Right lobe of liver (tissue), 6 donors: ENCODE measurements around the gene ERC1. TPM values are rescaled to one million over a fixed set of nuclear protein-coding genes. Genes with fewer than 3 reads are reported as not detected.

Source experiments
- ATAC-seq, 4 donors: fragments of 200-7000 bp; cut with Tn5 transposase; one replicate each; pipeline ENCODE4 v1.9.1; 2020; ENCODE audit warnings: mild to moderate bottlenecking in 4 of 4, moderate library complexity in 4 of 4
- DNase-seq, 3 donors: peaks; one replicate each; pipeline ENCODE4 v3.0.0-alpha.2; 2020
- H3K27ac ChIP-seq, 3 donors: fragments of 200-600 bp; one replicate each; pipeline ENCODE4 v1.8.0; 2022
- H3K27me3 ChIP-seq, 2 donors: fragments of 200-600 bp; one replicate each; pipeline ENCODE4 v1.8.0; 2022
- H3K36me3 ChIP-seq, 4 donors: fragments of 200-600 bp; sonication (generic) in 1 of 4; one replicate each; pipeline versions ENCODE4 v1.5.1 to v1.8.0; 2017 to 2022; ENCODE audit warnings: control low read depth in 1 of 4
- H3K4me1 ChIP-seq, 4 donors: fragments of 200-600 bp; sonication (generic) in 1 of 4; one replicate each; pipeline versions ENCODE4 v1.5.1 to v1.8.0; 2017 to 2022; ENCODE audit warnings: control low read depth in 1 of 4
- H3K4me3 ChIP-seq, 3 donors: fragments of 200-600 bp; one replicate each; pipeline ENCODE4 v1.8.0; 2022
- H3K9me3 ChIP-seq, 4 donors: fragments of 200-600 bp; sonication (generic) in 1 of 4; one replicate each; pipeline versions ENCODE4 v1.5.1 to v1.8.0; 2017 to 2022; ENCODE audit warnings: control low read depth in 1 of 4
- POLR2A ChIP-seq: fragments of 450-650 bp; IDR thresholded peaks from one replicate; pipeline ENCODE4 v1.6.1; 2017; ENCODE audit warnings: antibody characterized with exemption, mild to moderate bottlenecking
- WGBS: methylation state at CpG from one replicate; pipeline ENCODE4 v1.1.6; 2018; ENCODE audit warnings: low coverage, low lambda C conversion rate; ENCODE audit not compliant: insufficient coverage; ENCODE audit errors: missing lambda C conversion rate; 5-methylcytosine and 5-hydroxymethylcytosine counted together
- intact Hi-C, 2 donors: fragments of 100-400 bp; cut with DNase I; formaldehyde crosslinking; loops; one replicate each; pipeline versions ENCODE4 v1.11.2 to v1.14.1; 2022
- total RNA-seq, 6 experiments: library from RNA; depleted of rRNA in 2 of 6; stranded (reverse); fragments of >200 nt in 2 of 6; fragmentation: NEBNext Ultra II Directional in 3 of 6; extraction: Animal tissue kit (Norgen Biotek cat#: 25700) in 3 of 6; gene quantifications; one replicate each; pipeline versions ENCODE4 v1.1.0 to v1.2.4, GENCODE V29; 2016 to 2023
- TF ChIP-seq, protein P1 (sequence below), 4 donors: fragments of 200-600 bp in 3 of 4; fragments of 450-650 bp in 1 of 4; IDR thresholded peaks; one replicate each; pipeline versions ENCODE4 v1.5.1 to v1.8.0; 2016 to 2022; ENCODE audit warnings: antibody characterized with exemption in 4 of 4, mild to moderate bottlenecking in 2 of 4
- donor health status: DM: no; HTN: yes; CAD: no.
- donor health status: DM: no; HTN: no; CAD: no.
- donor health status: DM: no; HTN: no; CAD: no.
- donor health status: DM: no; HTN: yes; CAD: no.
- donor health status: DM: no; HTN: yes; CAD: no.

Gene ERC1
- total RNA-seq, 6 experiments from 2014 or later, result 24.8 to 30.8 (median 28.6) TPM

GRCh38 chr12:1213205-1213604 is 222.2 kb downstream of the ERC1 start:
- Histone ChIP-seq H3K4me3 (no peak overlapping the region), H3K9me3 (no peaks in the 10 kb centered on the region), H3K4me1 (peaks cover 0 to 9% (median 4%) of the 10 kb centered on the region in 4 donors), H3K27ac (no peak overlapping the region), H3K36me3 (no peaks in the 10 kb centered on the region), H3K27me3 (no peaks in the 10 kb centered on the region)
- 74% methylated on average over 6 of the region's 6 CpGs for WGBS
- ATAC-seq (no peak), DNase-seq (no peak)
- intact Hi-C loops, result no loop called here
- TF ChIP-seq, protein P1, sequence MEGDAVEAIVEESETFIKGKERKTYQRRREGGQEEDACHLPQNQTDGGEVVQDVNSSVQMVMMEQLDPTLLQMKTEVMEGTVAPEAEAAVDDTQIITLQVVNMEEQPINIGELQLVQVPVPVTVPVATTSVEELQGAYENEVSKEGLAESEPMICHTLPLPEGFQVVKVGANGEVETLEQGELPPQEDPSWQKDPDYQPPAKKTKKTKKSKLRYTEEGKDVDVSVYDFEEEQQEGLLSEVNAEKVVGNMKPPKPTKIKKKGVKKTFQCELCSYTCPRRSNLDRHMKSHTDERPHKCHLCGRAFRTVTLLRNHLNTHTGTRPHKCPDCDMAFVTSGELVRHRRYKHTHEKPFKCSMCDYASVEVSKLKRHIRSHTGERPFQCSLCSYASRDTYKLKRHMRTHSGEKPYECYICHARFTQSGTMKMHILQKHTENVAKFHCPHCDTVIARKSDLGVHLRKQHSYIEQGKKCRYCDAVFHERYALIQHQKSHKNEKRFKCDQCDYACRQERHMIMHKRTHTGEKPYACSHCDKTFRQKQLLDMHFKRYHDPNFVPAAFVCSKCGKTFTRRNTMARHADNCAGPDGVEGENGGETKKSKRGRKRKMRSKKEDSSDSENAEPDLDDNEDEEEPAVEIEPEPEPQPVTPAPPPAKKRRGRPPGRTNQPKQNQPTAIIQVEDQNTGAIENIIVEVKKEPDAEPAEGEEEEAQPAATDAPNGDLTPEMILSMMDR (IDR thresholded peaks at IDR 0.05), result no peak
- TF ChIP-seq POLR2A, result no peak

DNA sequence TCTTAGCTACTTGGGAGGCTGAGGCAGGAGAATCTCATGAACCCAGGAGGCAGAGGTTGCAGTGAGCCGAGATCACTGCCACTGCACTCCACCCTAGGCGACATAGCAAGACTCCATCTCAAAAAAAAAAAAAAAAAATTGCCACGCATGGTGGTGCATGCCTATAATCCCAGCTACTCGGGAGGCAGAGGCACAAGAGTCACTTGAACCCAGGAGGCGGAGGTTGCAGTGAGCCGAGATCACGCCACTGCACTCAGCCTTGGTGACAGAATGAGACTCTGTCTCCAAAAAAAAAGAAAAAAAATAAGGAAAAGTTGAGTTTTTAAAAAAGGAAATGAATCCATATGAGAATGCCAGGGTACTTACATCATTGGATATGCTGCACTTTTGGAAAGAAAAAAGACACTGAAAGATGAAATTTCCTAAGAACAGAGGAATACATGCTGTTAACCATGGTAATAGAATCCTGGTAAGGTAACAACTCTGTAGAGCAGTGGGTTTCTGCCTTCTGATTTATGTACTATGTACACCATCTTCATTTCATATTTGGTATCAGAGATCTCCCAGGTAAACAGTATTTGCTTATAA is 222.7 kb downstream of the ERC1 start:
- no peak for ATAC-seq
- Histone ChIP-seq H3K4me3 (no peak overlapping the region), H3K4me1 (peaks cover 0 to 9% (median 4%) of the 10 kb centered on the region in 4 donors), H3K27me3 (no peaks in the 10 kb centered on the region), H3K27ac (no peak overlapping the region), H3K36me3 (no peaks in the 10 kb centered on the region), H3K9me3 (no peaks in the 10 kb centered on the region)
- intact Hi-C loops, result no loop called here
- no peak for DNase-seq
- WGBS, result 100% methylated on average over 4 of the region's 7 CpGs
- no peak for TF ChIP-seq POLR2A
- TF ChIP-seq, protein P1 (IDR thresholded peaks at IDR 0.05), result no peak

DNA sequence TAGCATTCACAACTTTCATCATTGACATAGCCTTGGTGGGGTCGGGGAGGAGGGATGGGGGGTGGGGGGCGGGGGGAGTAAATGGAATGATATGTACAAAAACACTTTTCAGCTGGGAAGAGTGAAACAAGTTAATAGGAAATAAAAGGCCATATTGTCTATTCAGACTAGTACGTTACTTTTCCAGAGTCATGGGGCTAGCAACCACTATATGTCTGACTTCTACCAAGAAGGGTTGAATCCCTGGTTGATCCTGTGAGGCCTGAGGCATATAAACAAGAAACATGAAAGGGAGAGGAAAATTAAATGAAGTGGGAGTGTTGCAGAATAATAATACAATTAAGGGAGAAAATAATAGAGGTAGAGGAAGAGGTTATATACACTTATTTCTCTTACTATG is 225.5 kb downstream of the ERC1 start:
- H3K4me1 ChIP-seq, result peaks cover 0 to 22% (median 9%) of the 10 kb centered on the region in 4 donors
- WGBS, result 75% methylated on average over 3 of the region's 3 CpGs
- DNase-seq (no peak), ATAC-seq (no peak)
- TF ChIP-seq POLR2A, result no peak
- TF ChIP-seq, protein P1 (IDR thresholded peaks at IDR 0.05), result no peak
- no peak overlapping the region for H3K4me3 ChIP-seq
- intact Hi-C loops, result no loop called here
- H3K36me3 ChIP-seq, result no peaks in the 10 kb centered on the region
- H3K27me3 ChIP-seq, result no peaks in the 10 kb centered on the region
- H3K9me3 ChIP-seq, result no peaks in the 10 kb centered on the region
- no peak overlapping the region for H3K27ac ChIP-seq

- Histone ChIP-seq H3K4me1 (peaks cover 0 to 22% (median 9%) of the 10 kb centered on the region in 4 donors), H3K27me3 (no peaks in the 10 kb centered on the region), H3K4me3 (no peak overlapping the region), H3K27ac (no peak overlapping the region), H3K9me3 (no peaks in the 10 kb centered on the region), H3K36me3 (no peaks in the 10 kb centered on the region)
- intact Hi-C loops, result no loop called here
- ATAC-seq (peak; percentile 37 to 80 (median 46)), DNase-seq (no peak)
- TF ChIP-seq, protein P1 (IDR thresholded peaks at IDR 0.05), result no peak
- no peak for TF ChIP-seq POLR2A
- WGBS, result 37% methylated on average over 6 of the region's 6 CpGs
Measured at GRCh38 chr12:1217191-1217949, 226.3 kb downstream of the ERC1 start.
